HEK293 (cell line): ENCODE data around the gene TXNRD2.

Experiments used
- CTCF ChIA-PET: fragments of 350-600 bp; formaldehyde crosslinking; extraction: SDS; loops from one replicate; lab custom pipeline; 2021; ENCODE audit warnings: antibody characterized with exemption; lab: Yijun Ruan, JAX
- POLR2A ChIA-PET: fragments of 300-600 bp; formaldehyde crosslinking; extraction: SDS; loops from one replicate; lab custom pipeline; 2020; ENCODE audit warnings: antibody characterized with exemption, inconsistent platforms; lab: Yijun Ruan, JAX
- H3K27ac ChIP-seq: fragments of 200-500 bp; sonication (Bioruptor generic); 2 replicates; pipeline ENCODE4 v1.5.1; 2014; ENCODE audit warnings: low read depth, low read length, control low read depth, inconsistent platforms; ENCODE audit errors: extremely low read depth
- H3K36me3 ChIP-seq, 2 experiments: fragments of 200-500 bp in 1 of 2; sonication (Bioruptor generic) in 1 of 2; 1 replicate in 1 of 2; 2 replicates in 1 of 2; pipeline ENCODE4 v1.5.1; 2014 to 2017; ENCODE audit warnings: inconsistent platforms in 2 of 2, low read length in 2 of 2; ENCODE audit not compliant: control insufficient read depth in 2 of 2, insufficient read depth in 1 of 2
- H3K4me1 ChIP-seq: fragments of 200-500 bp; sonication (Bioruptor generic); 2 replicates; pipeline ENCODE4 v1.5.1; 2014; ENCODE audit warnings: mild to moderate bottlenecking, low read length, inconsistent platforms; ENCODE audit not compliant: control insufficient read depth, insufficient read depth
- H3K4me3 ChIP-seq: 2 replicates; pipeline ENCODE4 v1.5.1; 2011; ENCODE audit warnings: low read depth, mild to moderate bottlenecking, control low read depth, low read length, moderate library complexity
- H3K9me3 ChIP-seq: fragments of 200-500 bp; sonication (Bioruptor generic); 2 replicates; pipeline ENCODE4 v1.5.1; 2014; ENCODE audit warnings: low read depth, low read length, inconsistent platforms; ENCODE audit not compliant: control insufficient read depth, insufficient read depth
- HOXD13 ChIP-seq: sonication (generic); formaldehyde crosslinking; IDR thresholded peaks from 2 replicates; pipeline ENCODE4 v1.8.0; 2022; ENCODE audit warnings: missing genetic modification reagents, borderline replicate concordance
- ZBTB20 ChIP-seq: fragments of 450-650 bp; formaldehyde crosslinking; IDR thresholded peaks from 2 replicates; pipeline ENCODE4 v1.5.1; 2016; ENCODE audit warnings: missing biosample characterization, missing genetic modification characterization
- ZFHX2 ChIP-seq: fragments of 450-650 bp; formaldehyde crosslinking; conservative IDR thresholded peaks from 2 replicates; pipeline ENCODE4 v1.5.1; 2016; ENCODE audit warnings: missing biosample characterization, missing genetic modification characterization
- ZNF112 ChIP-seq: fragments of 450-650 bp; formaldehyde crosslinking; IDR thresholded peaks from 2 replicates; pipeline ENCODE4 v1.5.0; 2017; ENCODE audit warnings: missing biosample characterization, missing genetic modification characterization
- ZNF121 ChIP-seq: fragments of 450-650 bp; formaldehyde crosslinking; IDR thresholded peaks from 2 replicates; pipeline ENCODE4 v1.5.1; 2016; ENCODE audit warnings: missing biosample characterization, missing genetic modification characterization
- ZNF211 ChIP-seq: fragments of 450-650 bp; formaldehyde crosslinking; IDR thresholded peaks from 2 replicates; pipeline ENCODE4 v1.5.1; 2016; ENCODE audit warnings: low read depth, missing biosample characterization, missing genetic modification characterization
- ZNF214 ChIP-seq: fragments of 450-650 bp; formaldehyde crosslinking; IDR thresholded peaks from 2 replicates; pipeline ENCODE4 v1.5.1; 2017; ENCODE audit warnings: missing biosample characterization, mild to moderate bottlenecking, missing genetic modification characterization, borderline replicate concordance
- ZNF248 ChIP-seq: fragments of 450-650 bp; formaldehyde crosslinking; IDR thresholded peaks from 2 replicates; pipeline ENCODE4 v1.5.1; 2017; ENCODE audit warnings: missing biosample characterization, missing genetic modification characterization
- ZNF514 ChIP-seq: fragments of 450-650 bp; formaldehyde crosslinking; IDR thresholded peaks from 2 replicates; pipeline ENCODE4 v1.5.1; 2016; ENCODE audit warnings: missing biosample characterization, missing genetic modification characterization
- ZNF521 ChIP-seq: fragments of 450-650 bp; formaldehyde crosslinking; IDR thresholded peaks from 2 replicates; pipeline ENCODE4 v1.5.1; 2017; ENCODE audit warnings: missing biosample characterization, mild to moderate bottlenecking, missing genetic modification characterization
- ZNF660 ChIP-seq: fragments of 450-650 bp; IDR thresholded peaks from 2 replicates; pipeline ENCODE4 v1.5.1; 2018; ENCODE audit warnings: missing biosample characterization, mild to moderate bottlenecking, missing genetic modification characterization
- ZNF707 ChIP-seq: fragments of 450-650 bp; formaldehyde crosslinking; IDR thresholded peaks from 2 replicates; pipeline ENCODE4 v1.5.1; 2016; ENCODE audit warnings: missing biosample characterization, missing genetic modification characterization
- ZNF76 ChIP-seq: fragments of 450-650 bp; formaldehyde crosslinking; IDR thresholded peaks from 2 replicates; pipeline ENCODE4; 2016; ENCODE audit warnings: low read depth, missing biosample characterization, missing genetic modification characterization, borderline replicate concordance
- ZNF830 ChIP-seq: fragments of 450-650 bp; IDR thresholded peaks from 2 replicates; pipeline ENCODE4 v1.5.0; 2018; ENCODE audit warnings: missing biosample characterization, missing genetic modification characterization, low read depth, mild to moderate bottlenecking, moderate library complexity
- TF ChIP-seq, protein P1 (sequence below): fragments of 450-650 bp; formaldehyde crosslinking; IDR thresholded peaks from 2 replicates; pipeline ENCODE4 v1.5.1; 2017; ENCODE audit warnings: missing biosample characterization, missing genetic modification characterization
- TF ChIP-seq, protein P2 (sequence below): fragments of 450-650 bp; IDR thresholded peaks from 2 replicates; pipeline ENCODE4 v1.5.1; 2018; ENCODE audit warnings: missing biosample characterization, missing genetic modification characterization
- TF ChIP-seq, protein P3 (sequence below): fragments of 450-650 bp; formaldehyde crosslinking; IDR thresholded peaks from 2 replicates; pipeline ENCODE4 v1.5.1; 2016; ENCODE audit warnings: missing biosample characterization, missing genetic modification characterization
- TF ChIP-seq, protein P4 (sequence below): fragments of 450-650 bp; formaldehyde crosslinking; IDR thresholded peaks from 2 replicates; pipeline ENCODE4 v1.5.1; 2016; ENCODE audit warnings: missing biosample characterization, missing genetic modification characterization, low read depth

Gene TXNRD2

DNA sequence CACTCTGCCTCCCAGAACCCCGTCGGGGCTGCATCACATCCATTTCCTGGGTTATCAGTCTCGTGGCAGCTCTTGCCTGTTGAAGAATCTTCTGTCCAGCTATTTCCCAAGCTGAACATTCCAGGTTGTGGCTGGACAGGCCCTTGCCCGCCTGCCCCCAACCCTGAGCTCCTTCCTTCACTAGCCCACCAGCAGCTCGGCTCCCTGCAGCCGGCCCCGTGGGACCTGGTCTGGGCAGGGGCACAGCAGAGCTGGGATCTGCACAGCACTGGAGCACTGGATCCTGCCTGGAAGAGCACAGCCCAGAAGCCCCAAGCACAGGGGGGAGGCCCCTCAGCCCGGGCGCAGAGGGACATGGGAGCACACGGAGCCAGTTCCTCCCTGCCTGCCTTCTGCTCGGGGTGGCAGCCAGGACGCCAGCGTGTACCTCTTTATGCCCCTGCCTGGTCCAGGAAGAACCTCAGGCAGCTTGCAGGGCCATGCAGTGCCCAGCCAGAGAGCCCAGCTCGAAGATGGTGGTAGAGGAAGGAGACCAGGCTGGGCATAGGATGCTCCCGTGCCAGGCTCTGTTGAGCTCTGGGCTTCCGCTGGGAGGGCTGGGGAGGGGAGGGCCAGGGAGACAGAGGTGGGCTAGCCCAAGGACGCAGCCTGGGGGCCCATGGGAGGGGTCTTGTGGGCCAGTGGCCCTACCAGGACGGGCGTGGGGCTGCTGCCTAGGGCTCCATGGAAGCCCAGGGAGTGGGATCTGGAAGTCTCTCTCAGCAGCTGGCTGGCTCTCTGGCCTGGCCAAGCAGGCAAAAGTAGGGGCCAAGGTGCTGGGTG is 70.4 kb downstream of the TXNRD2 start:
- no peak overlapping the region for H3K27ac ChIP-seq
- CTCF ChIA-PET = no interaction called here
- POLR2A ChIA-PET = interaction anchor here (0.6 kb wide), 2 partner anchors 19 to 43 kb away, joined by 4 read pairs; no protein-coding TSS in a partner anchor

DNA sequence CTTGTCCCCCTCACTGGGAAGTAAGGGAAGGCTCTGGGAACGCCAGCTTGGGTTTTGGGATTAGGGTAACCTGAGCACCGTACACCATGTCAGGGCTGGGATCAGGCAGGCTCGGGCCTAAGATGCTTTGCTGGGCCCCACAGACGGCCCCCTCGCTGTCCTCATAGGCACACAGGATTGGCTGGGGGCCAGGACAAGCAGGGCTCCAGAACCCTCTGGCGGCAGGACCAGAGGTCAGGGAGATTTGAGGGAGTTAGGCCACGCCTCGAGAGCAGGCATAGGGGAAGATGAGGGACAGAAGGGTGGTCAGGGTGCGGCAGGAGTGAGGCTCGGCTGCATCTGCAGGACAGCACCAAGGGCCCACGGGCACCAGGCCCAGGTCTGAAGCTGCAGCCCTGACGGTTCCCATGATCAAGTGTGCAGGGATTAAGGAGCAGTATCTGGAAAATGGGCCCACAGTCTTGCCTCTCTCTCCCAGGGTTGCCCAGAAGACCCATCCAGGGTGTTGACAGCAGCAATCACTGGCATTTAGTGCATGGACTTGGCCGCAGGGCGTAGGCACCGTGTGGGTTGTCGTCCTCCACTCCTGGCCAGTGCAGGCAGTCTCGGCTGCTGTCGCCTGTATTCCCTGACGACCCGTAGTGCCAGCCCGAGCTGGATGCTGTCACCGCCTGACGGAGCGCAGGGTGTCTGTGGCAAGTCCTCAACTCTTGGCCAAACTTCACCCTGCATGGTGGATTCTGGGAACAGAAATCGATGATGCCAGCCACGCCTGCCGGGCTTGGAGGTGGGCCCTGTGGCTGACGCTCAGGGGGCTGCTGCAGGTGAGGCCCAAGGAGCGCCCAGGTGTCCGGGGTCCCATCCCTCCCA is 71.2 kb downstream of the TXNRD2 start:
- Histone ChIP-seq H3K4me1 (peaks cover 10% of the 10 kb centered on the region), H3K9me3 (no peaks in the 10 kb centered on the region), H3K4me3 (no peak overlapping the region), H3K36me3 (no peaks in the 10 kb centered on the region), H3K27ac (no peak overlapping the region)
- ChIA-PET CTCF (interaction anchor here (1.6 kb wide), 1 partner anchor 140 kb away, joined by 6 read pairs; no protein-coding TSS in a partner anchor), POLR2A (interaction anchor here (0.6 kb wide), 1 partner anchor 12 kb away, joined by 3 read pairs; no protein-coding TSS in a partner anchor)
- TF ChIP-seq, protein P1, sequence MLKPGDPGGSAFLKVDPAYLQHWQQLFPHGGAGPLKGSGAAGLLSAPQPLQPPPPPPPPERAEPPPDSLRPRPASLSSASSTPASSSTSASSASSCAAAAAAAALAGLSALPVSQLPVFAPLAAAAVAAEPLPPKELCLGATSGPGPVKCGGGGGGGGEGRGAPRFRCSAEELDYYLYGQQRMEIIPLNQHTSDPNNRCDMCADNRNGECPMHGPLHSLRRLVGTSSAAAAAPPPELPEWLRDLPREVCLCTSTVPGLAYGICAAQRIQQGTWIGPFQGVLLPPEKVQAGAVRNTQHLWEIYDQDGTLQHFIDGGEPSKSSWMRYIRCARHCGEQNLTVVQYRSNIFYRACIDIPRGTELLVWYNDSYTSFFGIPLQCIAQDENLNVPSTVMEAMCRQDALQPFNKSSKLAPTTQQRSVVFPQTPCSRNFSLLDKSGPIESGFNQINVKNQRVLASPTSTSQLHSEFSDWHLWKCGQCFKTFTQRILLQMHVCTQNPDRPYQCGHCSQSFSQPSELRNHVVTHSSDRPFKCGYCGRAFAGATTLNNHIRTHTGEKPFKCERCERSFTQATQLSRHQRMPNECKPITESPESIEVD (tag by site-specific recombination) = no peak
- TF ChIP-seq, protein P2, sequence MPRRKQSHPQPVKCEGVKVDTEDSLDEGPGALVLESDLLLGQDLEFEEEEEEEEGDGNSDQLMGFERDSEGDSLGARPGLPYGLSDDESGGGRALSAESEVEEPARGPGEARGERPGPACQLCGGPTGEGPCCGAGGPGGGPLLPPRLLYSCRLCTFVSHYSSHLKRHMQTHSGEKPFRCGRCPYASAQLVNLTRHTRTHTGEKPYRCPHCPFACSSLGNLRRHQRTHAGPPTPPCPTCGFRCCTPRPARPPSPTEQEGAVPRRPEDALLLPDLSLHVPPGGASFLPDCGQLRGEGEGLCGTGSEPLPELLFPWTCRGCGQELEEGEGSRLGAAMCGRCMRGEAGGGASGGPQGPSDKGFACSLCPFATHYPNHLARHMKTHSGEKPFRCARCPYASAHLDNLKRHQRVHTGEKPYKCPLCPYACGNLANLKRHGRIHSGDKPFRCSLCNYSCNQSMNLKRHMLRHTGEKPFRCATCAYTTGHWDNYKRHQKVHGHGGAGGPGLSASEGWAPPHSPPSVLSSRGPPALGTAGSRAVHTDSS (tag by site-specific recombination) = no peak
- TF ChIP-seq ZNF660 (tag by site-specific recombination) (no peak), ZNF121 (tag by site-specific recombination) (no peak)
- TF ChIP-seq, protein P3, sequence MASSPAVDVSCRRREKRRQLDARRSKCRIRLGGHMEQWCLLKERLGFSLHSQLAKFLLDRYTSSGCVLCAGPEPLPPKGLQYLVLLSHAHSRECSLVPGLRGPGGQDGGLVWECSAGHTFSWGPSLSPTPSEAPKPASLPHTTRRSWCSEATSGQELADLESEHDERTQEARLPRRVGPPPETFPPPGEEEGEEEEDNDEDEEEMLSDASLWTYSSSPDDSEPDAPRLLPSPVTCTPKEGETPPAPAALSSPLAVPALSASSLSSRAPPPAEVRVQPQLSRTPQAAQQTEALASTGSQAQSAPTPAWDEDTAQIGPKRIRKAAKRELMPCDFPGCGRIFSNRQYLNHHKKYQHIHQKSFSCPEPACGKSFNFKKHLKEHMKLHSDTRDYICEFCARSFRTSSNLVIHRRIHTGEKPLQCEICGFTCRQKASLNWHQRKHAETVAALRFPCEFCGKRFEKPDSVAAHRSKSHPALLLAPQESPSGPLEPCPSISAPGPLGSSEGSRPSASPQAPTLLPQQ (tag by site-specific recombination) = peak; percentile 53

More for the DNA sequence above, 70.4 kb downstream of the TXNRD2 start:
- Histone ChIP-seq H3K9me3 (no peaks in the 10 kb centered on the region), H3K4me1 (peaks cover 18% of the 10 kb centered on the region), H3K36me3 (no peaks in the 10 kb centered on the region), H3K4me3 (no peak overlapping the region)
- TF ChIP-seq ZNF214 (tag by site-specific recombination) (no peak), ZNF830 (no peak), ZNF112 (tag by site-specific recombination) (no peak), ZNF76 (tag by site-specific recombination) (no peak), ZNF707 (no peak), ZNF211 (tag by site-specific recombination) (no peak), ZNF514 (no peak), HOXD13 (CRISPR knock-in tag) (no peak), ZNF248 (no peak), ZFHX2 (tag by site-specific recombination) (no peak), ZBTB20 (no peak), ZNF521 (no peak)
- TF ChIP-seq, protein P4, sequence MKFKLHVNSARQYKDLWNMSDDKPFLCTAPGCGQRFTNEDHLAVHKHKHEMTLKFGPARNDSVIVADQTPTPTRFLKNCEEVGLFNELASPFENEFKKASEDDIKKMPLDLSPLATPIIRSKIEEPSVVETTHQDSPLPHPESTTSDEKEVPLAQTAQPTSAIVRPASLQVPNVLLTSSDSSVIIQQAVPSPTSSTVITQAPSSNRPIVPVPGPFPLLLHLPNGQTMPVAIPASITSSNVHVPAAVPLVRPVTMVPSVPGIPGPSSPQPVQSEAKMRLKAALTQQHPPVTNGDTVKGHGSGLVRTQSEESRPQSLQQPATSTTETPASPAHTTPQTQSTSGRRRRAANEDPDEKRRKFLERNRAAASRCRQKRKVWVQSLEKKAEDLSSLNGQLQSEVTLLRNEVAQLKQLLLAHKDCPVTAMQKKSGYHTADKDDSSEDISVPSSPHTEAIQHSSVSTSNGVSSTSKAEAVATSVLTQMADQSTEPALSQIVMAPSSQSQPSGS = no peak
